GM19455 (cell line): ENCODE results near the gene WSCD1.

ENCODE experiments used
- ATAC-seq: cut with Tn5 transposase; IDR thresholded peaks from one replicate; pipeline ENCODE4 v1.9.1; 2021; ENCODE audit not compliant: unreplicated experiment

Gene WSCD1

GRCh38 chr17:6069539-6070429, at the start of gene WSCD1:
TSS of gene WSCD1 (plus strand) at chr17:6070379. CDS start at chr17:6080659, 10,280 bp downstream.
- ATAC-seq: no peak

- no peak for ATAC-seq
Measured at GRCh38 chr17:6021011-6021400, 49.2 kb upstream of the WSCD1 start.

GRCh38 chr17:6021627-6022026, 48.6 kb upstream of the WSCD1 start:
- ATAC-seq: no peak

GRCh38 chr17:6023036-6023831, 46.9 kb upstream of the WSCD1 start:
- no peak for ATAC-seq

GRCh38 chr17:6024576-6024975, 45.6 kb upstream of the WSCD1 start:
- ATAC-seq: no peak

GRCh38 chr17:6027342-6028024, 42.7 kb upstream of the WSCD1 start:
- no peak for ATAC-seq

- no peak for ATAC-seq
Measured at GRCh38 chr17:6028294-6028693, 41.9 kb upstream of the WSCD1 start.

- ATAC-seq: no peak
Measured at GRCh38 chr17:6035801-6036394, 34.3 kb upstream of the WSCD1 start.

GRCh38 chr17:6040504-6040903, 29.7 kb upstream of the WSCD1 start:
- ATAC-seq: no peak

- no peak for ATAC-seq
Measured at GRCh38 chr17:6041246-6041645, 28.9 kb upstream of the WSCD1 start.

GRCh38 chr17:6043405-6043804, 26.8 kb upstream of the WSCD1 start:
- no peak for ATAC-seq

GRCh38 chr17:6044261-6044660, 25.9 kb upstream of the WSCD1 start:
- no peak for ATAC-seq

- ATAC-seq: no peak
Measured at GRCh38 chr17:6045621-6046357, 24.4 kb upstream of the WSCD1 start.

- ATAC-seq: no peak
Measured at GRCh38 chr17:6046431-6046830, 23.7 kb upstream of the WSCD1 start.

GRCh38 chr17:6046931-6047330, 23.2 kb upstream of the WSCD1 start:
- ATAC-seq: no peak

GRCh38 chr17:6047966-6048365, 22.2 kb upstream of the WSCD1 start:
- ATAC-seq: no peak

- no peak for ATAC-seq
Measured at GRCh38 chr17:6048486-6048885, 21.7 kb upstream of the WSCD1 start.

GRCh38 chr17:6052926-6053325, 17.3 kb upstream of the WSCD1 start:
- ATAC-seq: no peak

GRCh38 chr17:6054372-6054771, 15.8 kb upstream of the WSCD1 start:
- ATAC-seq: no peak

- no peak for ATAC-seq
Measured at GRCh38 chr17:6056104-6056503, 14.1 kb upstream of the WSCD1 start.
